T-helper 1 cell treated with Interleukin-12 subunit alpha and Interleukin-12 subunit beta and Interleukin-4 antibody, amounts not matched to agents 30 μg/mL and 1 μg/mL, for 36 hours (primary cell): ENCODE measurements around the gene KLF7.
A peak's percentile ranks its signal among the peaks of the same experiment; 100 is the strongest.

ENCODE experiments used
- H3K27ac Mint-ChIP-seq: one replicate; pipeline ENCODE4 v1.8.0; 2021; ENCODE audit warnings: mild to moderate bottlenecking, mixed read lengths
- H3K27me3 Mint-ChIP-seq: one replicate; pipeline ENCODE4 v1.8.0; 2021; ENCODE audit warnings: low read depth, mixed read lengths
- H3K36me3 Mint-ChIP-seq: one replicate; pipeline ENCODE4 v1.8.0; 2021; ENCODE audit warnings: low read depth, mixed read lengths
- H3K4me1 Mint-ChIP-seq: one replicate; pipeline ENCODE4 v1.8.0; 2021; ENCODE audit warnings: low read depth, mixed read lengths
- H3K4me3 Mint-ChIP-seq: one replicate; pipeline ENCODE4 v1.8.0; 2021; ENCODE audit warnings: mild to moderate bottlenecking, moderate library complexity, mixed read lengths
- H3K9me3 Mint-ChIP-seq: one replicate; pipeline ENCODE4 v1.8.0; 2021; ENCODE audit warnings: mixed read lengths

KLF7 gene

DNA sequence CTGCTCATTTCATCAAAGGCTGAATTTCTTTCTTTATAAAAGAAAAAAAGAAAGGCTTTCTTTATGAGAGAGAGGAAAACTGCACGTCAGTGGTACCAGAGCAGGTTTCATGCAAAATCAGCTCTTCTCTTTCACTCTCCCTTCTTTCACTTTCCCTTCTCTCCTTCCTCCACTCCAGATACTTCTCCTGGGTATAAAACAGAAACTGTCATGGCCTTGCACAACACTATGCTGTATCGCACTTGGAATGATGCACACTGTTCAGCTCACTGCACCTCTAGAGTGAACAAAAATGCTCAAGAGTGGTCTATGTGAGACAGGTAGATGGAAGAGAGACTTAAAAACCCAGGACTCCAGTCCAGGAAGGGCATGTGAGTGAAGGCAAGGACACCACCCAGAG, 73.8 kb downstream of the KLF7 start:
- Mint-ChIP-seq H3K4me1 (peaks cover 26% of the 10 kb centered on the region), H3K4me3 (no peak overlapping the region), H3K27ac (no peak overlapping the region), H3K27me3 (no peaks in the 10 kb centered on the region), H3K36me3 (peaks cover 32% of the 10 kb centered on the region), H3K9me3 (peaks cover 12% of the 10 kb centered on the region)

DNA sequence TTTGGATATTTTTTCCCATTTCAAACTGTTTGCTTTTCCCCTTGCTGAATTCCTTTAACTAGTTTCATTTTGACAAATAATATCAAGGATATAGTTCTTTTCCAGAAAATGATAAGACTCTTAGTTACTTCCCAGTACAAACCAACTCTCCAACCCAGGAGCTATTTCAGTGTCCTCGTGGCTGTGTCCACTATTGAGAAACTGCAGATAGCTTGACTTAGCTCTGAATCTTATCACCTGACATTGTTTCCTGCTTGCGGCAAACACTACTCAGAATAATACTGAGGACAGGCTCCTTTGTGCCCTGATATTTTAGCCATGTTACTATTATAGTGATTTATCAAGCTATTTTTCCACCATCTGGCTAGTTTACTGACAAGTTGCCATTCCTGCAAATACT, 74.6 kb downstream of the KLF7 start:
- Mint-ChIP-seq H3K27ac (no peak overlapping the region), H3K9me3 (peaks cover 12% of the 10 kb centered on the region), H3K4me1 (peaks cover 26% of the 10 kb centered on the region), H3K36me3 (peaks cover 40% of the 10 kb centered on the region), H3K27me3 (no peaks in the 10 kb centered on the region), H3K4me3 (no peak overlapping the region)

DNA sequence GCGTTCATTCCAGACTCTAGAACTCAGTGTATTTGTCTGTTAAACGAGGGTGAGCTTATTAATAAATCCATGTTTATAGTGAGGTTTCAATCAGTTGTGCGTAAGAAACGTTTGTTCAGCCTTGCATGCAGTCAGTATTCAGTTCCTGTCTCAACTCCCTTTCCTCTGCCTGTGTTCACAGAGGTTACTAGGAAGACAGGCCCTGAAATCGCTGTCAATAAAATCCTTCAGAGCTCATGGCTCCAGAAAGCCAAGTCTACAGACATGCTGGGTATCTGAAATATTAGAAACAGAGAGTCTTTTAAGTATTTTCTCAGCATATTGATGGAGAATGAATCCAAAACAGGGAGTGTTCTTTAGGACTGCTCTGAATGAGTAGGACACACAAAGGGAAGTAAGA, 75.4 kb downstream of the KLF7 start:
- H3K36me3 Mint-ChIP-seq = peaks cover 46% of the 10 kb centered on the region
- H3K27me3 Mint-ChIP-seq = no peaks in the 10 kb centered on the region
- peaks cover 12% of the 10 kb centered on the region for H3K9me3 Mint-ChIP-seq
- H3K4me3 Mint-ChIP-seq = no peak overlapping the region
- peaks cover 26% of the 10 kb centered on the region for H3K4me1 Mint-ChIP-seq
- H3K27ac Mint-ChIP-seq = no peak overlapping the region

DNA sequence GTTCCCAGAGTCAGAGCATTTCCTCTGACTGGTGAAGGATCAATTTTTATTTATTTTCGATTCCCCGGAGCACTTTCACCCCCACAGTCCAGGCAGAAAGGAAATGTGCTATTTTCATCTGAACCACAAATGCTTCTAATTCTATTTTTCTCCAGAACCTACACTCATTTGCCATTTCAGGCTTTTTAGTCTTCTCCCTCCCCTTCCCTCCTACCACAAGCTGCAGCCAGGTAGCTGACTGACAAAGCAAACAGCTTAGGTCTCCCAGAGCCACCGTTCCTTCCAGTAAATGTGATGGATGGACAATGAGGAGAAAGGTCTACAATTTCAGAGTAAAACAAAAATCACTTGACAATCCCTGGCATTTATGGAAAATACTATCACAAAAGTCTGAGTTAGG, 76.9 kb downstream of the KLF7 start:
- Mint-ChIP-seq H3K9me3 (peaks cover 9% of the 10 kb centered on the region), H3K4me3 (no peak overlapping the region), H3K36me3 (peaks cover 46% of the 10 kb centered on the region), H3K27ac (no peak overlapping the region), H3K4me1 (peaks cover 26% of the 10 kb centered on the region), H3K27me3 (no peaks in the 10 kb centered on the region)

DNA sequence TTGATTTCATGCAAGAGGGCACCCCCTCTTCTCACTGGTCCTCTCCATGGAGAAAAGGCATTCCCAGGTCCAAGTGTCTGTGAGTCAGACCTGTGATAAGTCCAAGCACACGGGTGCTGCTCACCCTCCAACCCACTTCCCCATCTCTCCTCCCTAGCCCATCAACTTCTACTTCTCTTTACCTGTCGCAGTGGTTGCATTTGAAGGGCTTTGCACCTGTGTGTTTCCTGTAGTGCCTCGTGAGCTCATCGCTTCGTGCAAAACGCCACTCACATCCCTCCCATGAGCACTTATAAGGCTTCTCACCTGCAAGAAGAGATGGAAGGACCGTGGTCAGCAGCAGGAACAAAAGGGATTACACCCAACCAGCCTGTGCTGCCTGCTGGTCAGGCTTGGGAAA, 77.5 kb downstream of the KLF7 start:
- Mint-ChIP-seq H3K36me3 (peaks cover 42% of the 10 kb centered on the region), H3K4me1 (peaks cover 30% of the 10 kb centered on the region), H3K27ac (no peak overlapping the region), H3K4me3 (no peak overlapping the region), H3K27me3 (no peaks in the 10 kb centered on the region), H3K9me3 (peaks cover 5% of the 10 kb centered on the region)

DNA sequence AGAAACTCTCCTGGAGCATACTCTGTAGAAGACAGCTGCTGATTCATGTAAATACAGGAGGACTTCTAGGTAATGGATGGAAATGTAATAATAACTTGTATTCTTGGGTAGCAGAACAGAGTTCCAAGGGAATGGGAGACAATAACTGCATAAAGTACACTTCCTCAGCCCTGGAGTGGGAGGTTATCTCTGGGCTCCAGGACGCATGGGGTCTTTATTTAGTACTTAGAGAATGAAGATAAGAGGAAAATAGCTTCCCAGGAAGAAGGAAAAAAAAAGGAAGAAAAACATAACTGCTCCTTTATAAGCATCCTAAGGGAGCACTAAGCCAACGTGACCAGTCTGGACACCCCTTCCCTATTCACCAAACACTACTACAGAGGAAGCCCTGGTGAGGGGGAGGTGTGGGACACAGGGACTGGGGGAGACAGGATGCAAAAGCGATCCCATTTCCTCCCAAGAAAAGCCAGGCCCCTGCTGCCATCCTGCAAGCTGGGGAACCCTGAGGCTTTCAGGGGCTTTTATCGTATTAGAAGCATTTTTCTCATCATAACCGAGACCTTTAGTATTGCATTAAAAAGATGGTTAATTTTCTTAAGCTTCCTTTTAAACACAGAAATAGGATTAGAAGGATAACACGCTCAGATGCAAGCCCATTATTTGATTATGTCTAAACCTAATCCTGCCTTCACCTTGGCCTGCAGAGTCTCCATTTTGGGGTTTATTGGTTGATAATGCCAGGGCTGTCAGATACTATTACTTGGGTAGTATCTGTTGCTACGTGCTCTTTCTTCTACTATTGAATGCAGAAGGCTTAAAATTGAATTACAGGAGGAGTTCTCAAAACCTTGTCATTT, 78.5 kb downstream of the KLF7 start:
- H3K27me3 Mint-ChIP-seq = no peaks in the 10 kb centered on the region
- H3K27ac Mint-ChIP-seq = no peak overlapping the region
- peaks cover 43% of the 10 kb centered on the region for H3K36me3 Mint-ChIP-seq
- peaks cover 4% of the 10 kb centered on the region for H3K9me3 Mint-ChIP-seq
- no peak overlapping the region for H3K4me3 Mint-ChIP-seq
- peaks cover 31% of the 10 kb centered on the region for H3K4me1 Mint-ChIP-seq

DNA sequence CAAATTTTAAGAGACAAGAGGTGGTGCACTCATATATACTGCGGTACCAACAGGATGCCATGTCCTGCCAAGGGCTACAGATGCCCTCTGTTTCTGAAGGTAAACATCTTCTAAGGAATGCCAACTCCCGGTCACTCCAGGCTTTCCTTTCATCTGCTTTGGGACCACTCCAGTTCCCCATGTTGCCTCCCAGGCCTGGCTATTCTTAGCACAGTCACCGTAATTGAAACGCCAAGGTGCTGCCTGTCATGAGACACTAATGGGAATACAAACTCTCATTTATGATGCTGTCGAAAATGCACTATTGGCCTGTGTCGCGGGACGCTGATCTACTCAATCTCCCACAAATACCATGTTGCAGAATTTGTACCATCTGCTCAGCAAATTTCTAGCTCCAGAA, 79.6 kb downstream of the KLF7 start:
- no peak overlapping the region for H3K4me3 Mint-ChIP-seq
- H3K4me1 Mint-ChIP-seq = peaks cover 28% of the 10 kb centered on the region
- no peaks in the 10 kb centered on the region for H3K27me3 Mint-ChIP-seq
- peaks cover 44% of the 10 kb centered on the region for H3K36me3 Mint-ChIP-seq
- H3K27ac Mint-ChIP-seq = no peak overlapping the region
- H3K9me3 Mint-ChIP-seq = no peaks in the 10 kb centered on the region

DNA sequence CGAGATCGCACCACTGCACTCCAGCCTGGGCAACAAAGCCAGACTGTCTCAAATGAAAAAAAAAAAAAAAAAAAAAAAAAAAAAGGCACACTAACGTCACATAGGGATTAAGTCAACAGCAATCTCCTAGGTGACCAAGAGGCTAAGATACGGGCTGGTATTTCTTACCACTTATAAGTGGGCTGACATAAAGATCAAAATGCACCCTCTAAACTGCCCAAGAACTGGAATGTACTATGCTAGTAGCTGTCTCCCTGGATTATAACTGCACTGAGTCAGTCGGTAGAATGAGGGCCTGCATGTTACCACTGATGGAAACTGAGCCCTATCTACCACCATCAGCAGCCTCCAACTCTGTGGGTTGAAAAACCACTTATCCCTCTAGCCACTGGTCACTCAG, 80.6 kb downstream of the KLF7 start:
- Mint-ChIP-seq H3K27ac (no peak overlapping the region), H3K4me1 (peaks cover 22% of the 10 kb centered on the region), H3K27me3 (no peaks in the 10 kb centered on the region), H3K4me3 (no peak overlapping the region), H3K9me3 (no peaks in the 10 kb centered on the region), H3K36me3 (peaks cover 44% of the 10 kb centered on the region)

DNA sequence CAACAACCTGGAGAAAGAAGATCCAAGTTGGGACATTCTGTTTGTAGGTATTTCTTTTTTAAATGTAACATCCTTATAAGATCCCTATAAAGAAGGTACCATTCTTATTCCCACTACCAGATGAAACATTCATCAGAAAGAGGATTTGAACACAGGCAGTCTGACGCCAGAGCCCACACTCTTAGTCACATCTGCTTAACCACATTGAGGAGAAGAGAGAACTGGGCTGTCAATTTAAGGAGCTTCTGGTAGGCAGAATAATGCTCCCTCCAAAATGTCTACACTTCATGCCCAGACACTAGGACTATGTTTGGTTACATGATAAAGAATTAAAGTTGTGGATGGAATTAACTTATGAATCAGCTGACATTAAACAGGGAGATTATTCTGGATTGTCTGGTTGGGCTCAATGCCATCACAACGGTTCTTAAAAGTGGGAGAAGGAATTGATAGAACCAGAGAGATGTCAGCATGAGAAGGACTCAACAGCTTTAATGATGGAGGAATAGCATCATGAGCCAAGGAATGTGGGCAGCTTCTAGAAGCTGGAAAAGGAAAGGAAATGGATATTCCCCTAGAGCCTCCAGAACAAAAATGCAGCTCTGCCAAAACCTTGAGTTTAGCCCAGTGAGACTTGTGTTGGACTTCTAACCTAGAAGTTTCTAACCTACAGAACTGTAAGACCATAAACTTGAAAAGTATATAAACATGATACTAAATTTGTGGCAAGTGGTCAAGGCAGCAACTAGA, 82.2 kb downstream of the KLF7 start:
- no peak overlapping the region for H3K27ac Mint-ChIP-seq
- peaks cover 14% of the 10 kb centered on the region for H3K4me1 Mint-ChIP-seq
- H3K4me3 Mint-ChIP-seq = no peak overlapping the region
- no peaks in the 10 kb centered on the region for H3K9me3 Mint-ChIP-seq
- H3K36me3 Mint-ChIP-seq = peaks cover 46% of the 10 kb centered on the region
- no peaks in the 10 kb centered on the region for H3K27me3 Mint-ChIP-seq

DNA sequence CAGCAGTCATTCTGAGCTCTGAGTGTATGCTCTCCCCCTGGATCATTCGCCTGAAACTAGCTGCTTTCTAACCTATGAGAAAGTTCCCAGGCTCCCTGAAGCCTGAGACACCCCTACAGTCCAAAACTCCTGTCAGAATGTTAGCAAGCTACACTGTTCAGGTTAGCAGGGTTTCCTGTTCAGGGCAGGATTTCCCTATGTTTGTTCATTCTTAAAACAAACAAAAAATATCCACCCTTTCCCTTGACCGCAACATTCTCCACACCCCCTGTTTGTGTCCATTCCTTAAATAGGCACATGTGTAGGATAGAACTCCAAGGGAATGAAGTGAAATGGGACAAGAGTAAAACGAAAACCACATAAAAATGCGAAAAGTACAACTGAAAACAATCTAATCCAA, 83.1 kb downstream of the KLF7 start:
- H3K27me3 Mint-ChIP-seq = no peaks in the 10 kb centered on the region
- H3K9me3 Mint-ChIP-seq = no peaks in the 10 kb centered on the region
- no peak overlapping the region for H3K27ac Mint-ChIP-seq
- H3K4me1 Mint-ChIP-seq = peaks cover 9% of the 10 kb centered on the region
- H3K36me3 Mint-ChIP-seq = peaks cover 43% of the 10 kb centered on the region
- H3K4me3 Mint-ChIP-seq = no peak overlapping the region

DNA sequence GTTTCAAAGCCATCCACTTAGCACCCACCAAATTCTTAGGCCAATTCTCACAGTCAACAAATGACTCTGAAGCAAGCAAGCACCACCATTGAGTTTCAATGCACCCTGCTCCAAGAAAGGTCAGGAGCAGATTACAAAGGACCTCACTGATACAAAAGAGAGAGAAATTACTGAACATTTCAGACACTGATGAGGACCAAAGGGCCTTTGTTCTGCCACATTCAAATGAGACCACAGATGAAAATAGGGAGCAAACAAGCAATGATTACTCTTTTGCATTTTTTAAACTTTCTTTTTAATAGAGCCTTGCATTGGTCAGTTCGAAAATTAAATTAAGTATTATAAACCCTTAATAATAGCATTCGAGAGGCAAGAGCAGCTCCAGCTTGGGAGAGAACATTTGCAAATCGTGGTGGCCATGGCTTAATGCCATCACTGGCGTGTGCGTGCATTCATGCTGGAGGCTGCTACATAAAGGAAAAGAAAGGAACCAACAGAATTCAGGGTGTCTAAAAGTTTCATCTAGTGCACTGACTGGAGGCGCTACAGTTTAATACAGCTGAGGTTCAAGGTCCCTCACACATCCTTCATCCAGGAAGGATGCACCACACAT, 87.5 kb downstream of the KLF7 start:
- H3K27ac Mint-ChIP-seq = no peak overlapping the region
- peaks cover 25% of the 10 kb centered on the region for H3K36me3 Mint-ChIP-seq
- no peak overlapping the region for H3K4me3 Mint-ChIP-seq
- no peaks in the 10 kb centered on the region for H3K27me3 Mint-ChIP-seq
- H3K9me3 Mint-ChIP-seq = no peaks in the 10 kb centered on the region
- H3K4me1 Mint-ChIP-seq = peaks cover 28% of the 10 kb centered on the region

DNA sequence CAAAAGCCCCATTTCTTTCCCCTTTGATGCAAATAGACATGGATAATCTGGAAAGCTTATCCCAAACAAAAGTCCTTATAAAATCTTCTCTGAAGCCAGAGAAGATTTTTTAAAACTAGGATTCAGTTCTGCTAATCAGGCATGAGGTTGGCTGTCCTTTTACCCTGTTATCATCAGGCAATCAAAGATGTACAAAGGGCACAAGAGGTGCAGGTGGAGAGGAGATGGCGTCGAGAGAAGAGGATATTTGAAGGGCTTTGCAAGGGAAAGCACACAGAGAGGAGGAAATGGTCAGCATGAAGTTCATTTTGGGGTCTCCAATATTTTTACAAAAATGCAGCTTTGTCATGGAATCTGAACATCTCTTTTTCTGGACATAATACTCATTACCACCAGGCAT, 88.5 kb downstream of the KLF7 start:
- H3K4me1 Mint-ChIP-seq = peaks cover 33% of the 10 kb centered on the region
- H3K9me3 Mint-ChIP-seq = no peaks in the 10 kb centered on the region
- peaks cover 23% of the 10 kb centered on the region for H3K36me3 Mint-ChIP-seq
- no peak overlapping the region for H3K4me3 Mint-ChIP-seq
- no peak overlapping the region for H3K27ac Mint-ChIP-seq
- H3K27me3 Mint-ChIP-seq = no peaks in the 10 kb centered on the region

DNA sequence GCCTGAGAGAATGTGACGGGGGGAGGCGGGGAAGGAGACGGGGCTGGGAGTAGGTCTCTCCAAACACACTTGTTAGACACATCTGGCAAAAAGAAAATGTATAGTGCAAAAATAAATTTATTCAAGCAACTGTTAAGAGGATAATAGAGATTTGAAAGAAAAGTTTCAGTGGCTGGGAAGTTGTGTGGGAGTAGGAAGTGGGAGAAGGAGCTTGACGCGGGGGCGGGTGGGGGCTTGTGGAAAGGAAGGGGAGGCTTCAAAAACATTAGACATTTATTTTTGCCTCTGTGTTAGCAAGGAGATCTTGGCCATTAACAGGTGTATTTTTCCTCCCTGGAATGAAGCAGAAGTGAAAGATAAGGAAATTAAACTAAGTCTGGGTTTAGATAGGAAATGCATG, 90.3 kb downstream of the KLF7 start:
- H3K27me3 Mint-ChIP-seq = no peaks in the 10 kb centered on the region
- no peaks in the 10 kb centered on the region for H3K9me3 Mint-ChIP-seq
- H3K27ac Mint-ChIP-seq = no peak overlapping the region
- peaks cover 11% of the 10 kb centered on the region for H3K36me3 Mint-ChIP-seq
- H3K4me3 Mint-ChIP-seq = no peak overlapping the region
- peaks cover 32% of the 10 kb centered on the region for H3K4me1 Mint-ChIP-seq

DNA sequence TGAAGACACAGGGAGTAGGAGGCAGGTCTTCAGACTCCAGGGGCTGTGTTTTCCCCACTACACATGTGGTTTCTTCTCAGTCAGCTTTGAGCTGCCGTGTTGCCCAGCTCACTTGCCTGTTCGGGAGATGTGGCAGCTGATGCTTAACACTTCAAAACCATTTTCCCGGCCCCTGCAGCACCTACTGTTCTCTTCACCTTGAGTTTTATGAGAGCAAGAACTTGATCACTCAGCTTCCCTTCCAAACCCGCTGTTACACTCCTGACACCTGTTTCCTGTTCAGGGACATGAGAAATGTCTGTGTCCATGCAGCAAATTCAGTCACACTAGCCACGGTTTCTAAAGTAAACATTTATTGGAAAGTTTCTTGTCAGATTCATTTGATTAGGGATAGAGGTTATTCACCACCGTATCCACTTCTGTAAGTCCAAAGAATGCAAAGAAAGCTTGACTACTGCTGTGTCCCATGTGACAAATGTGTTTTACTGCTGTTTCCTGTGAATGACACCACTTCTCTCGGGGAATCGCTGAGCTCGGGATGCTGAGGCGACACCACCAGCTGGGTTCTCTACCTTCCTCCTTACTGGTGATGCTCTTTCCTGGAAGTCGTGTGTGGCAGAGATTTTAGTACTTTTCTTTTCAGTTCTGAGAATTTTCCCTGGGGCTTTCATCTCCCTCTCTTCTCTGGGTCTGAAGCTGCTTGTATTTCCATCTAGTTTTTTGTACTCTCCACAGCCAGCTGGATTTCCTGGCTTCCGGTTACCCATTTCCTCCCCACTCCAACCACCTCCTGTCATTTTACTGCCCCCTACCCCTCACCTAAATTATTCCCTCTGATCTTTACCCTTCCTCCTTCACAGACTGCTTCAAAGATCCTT, 91.7 kb downstream of the KLF7 start:
- Mint-ChIP-seq H3K27ac (peak overlapping the region; percentile 82), H3K36me3 (peaks cover 4% of the 10 kb centered on the region), H3K27me3 (peaks cover 3% of the 10 kb centered on the region), H3K9me3 (no peaks in the 10 kb centered on the region), H3K4me1 (peaks cover 35% of the 10 kb centered on the region), H3K4me3 (peak overlapping the region; percentile 70)
